ENCODE results near the gene ALCAM. TPM values are rescaled to one million over a fixed set of nuclear protein-coding genes. Genes with fewer than 3 reads are reported as not detected.
"Not testable (repeated sequence)": the region's sequence is repeated elsewhere in the genome, so short reads cannot be mapped to it uniquely, and the experiment has no call there.

The ALCAM gene
- total RNA-seq, 1 donor from 2014 or later = 3.5 TPM

DNA sequence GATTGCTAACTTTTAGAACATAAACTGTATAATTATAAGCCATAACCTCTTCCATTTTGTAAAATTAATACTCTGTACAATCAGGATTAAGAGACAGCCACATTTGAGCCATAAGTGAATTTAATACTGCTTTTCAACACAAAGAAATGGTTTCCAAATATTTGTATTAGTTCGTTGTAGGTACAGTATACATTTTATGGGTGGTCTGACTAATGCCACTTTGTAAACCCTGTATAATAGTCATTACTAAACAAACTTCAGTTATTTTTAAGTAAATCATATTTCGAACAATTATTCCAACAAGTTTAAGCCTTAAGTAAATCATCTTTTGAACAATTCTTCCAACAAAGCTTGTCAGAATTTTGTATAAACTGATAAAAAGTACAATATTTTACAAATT is 11.0 kb downstream of the ALCAM start:
- intact Hi-C loops (cut with micrococcal nuclease) = no loop called here
- no peak for DNase-seq
- ATAC-seq = no peak

DNA sequence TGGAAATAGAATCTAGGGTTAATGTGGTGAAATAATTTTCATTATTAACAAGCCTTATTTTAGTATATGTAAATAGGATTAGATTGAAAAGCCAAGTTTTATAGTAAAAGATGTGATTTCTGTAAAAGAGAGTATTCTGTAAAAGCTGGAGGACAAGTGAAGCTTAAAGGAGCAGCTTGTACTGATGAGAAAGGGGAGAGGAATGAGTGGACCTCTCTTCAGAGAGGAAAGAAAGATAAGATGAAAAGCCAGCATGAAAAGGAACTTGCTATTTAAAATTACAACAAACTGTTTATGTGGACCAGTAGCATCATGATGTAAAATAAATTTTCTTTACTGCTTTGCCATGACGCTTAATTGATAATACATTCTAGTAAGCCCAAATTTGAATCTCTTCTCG is 18.5 kb downstream of the ALCAM start:
- DNase-seq (no peak), ATAC-seq (no peak)
- intact Hi-C loops (cut with micrococcal nuclease) = no loop called here

DNA sequence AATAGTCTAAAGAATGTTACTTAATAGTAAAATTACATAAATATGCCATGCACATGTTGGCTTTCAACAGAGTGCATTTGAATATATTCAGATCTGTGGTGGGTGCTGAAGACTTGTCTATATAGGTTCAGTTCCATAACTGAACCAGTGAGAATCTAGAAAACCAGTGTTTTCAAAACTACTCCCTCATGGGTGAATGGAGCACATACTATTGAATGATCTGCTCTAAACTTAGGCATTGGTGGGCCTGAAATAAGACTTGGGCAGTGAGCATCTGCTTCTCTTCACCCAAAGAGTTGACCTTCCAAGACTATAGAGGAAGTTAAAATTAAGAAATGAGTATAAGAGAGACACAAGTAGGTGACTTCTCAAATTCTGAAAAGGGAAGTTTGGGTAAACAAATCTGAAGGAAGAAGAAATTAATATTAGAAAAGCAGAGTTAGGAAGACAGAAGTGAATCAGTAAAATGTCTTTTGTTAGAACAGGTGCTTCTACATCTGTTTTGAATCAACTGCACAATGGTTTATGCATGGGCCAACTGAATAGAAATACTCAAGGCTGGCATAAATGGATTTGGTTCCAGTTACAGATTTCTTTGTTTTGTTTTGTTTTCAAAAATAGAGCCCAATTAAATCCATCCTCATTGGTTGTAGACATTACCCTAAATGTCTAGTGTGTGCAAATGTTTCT is 19.3 kb downstream of the ALCAM start:
- intact Hi-C loops (cut with micrococcal nuclease) = no loop called here
- ATAC-seq (no peak), DNase-seq (no peak)

DNA sequence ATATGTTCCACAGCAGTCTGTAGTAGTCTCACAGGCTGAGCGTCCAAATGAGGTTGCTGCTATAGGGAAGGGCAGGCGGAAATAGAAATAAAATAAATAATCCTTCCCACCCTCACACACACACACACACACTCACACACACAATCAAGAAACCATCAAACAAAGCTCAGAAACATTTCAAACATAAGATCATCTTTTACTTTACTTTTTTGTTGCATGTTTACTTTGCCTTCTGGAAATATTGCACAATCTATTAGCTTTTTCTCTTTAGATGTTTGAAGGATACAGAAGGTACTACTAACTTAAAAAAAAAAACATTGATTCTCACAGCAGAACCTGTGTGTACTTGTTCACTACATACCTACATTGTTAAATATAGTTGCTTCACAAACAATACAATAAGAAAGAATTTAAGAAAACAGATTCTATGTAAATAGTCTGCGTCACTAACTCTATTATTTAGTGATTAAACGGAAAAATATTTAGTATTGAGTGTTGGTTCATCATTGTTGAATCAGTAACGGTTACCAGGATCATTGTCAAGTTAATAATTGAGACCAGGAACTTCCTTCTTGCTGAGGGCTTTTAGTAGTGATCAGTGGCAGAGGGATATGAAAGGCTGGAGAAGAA is 20.5 kb downstream of the ALCAM start:
- intact Hi-C loops (cut with micrococcal nuclease) = no loop called here
- DNase-seq (no peak), ATAC-seq (no peak)

DNA sequence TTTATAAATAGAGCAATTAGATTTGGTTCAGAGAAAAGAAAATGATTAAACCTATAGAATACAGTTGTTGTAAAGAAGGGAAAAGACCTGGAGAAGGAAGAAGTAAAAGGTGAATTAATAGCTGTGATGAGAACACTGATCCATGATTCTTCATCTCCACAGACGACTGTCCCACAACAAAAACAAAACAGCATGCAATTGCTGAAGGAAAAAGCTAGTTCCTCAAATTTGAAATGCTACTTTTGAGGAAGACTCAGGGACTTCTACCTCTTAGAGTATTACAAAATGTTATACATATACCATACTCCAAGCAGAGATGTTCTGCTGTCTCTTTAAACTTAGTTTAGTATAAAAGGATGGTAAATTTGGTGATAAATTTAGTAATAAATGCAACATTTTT is 21.5 kb downstream of the ALCAM start:
- intact Hi-C loops (cut with micrococcal nuclease) = no loop called here
- DNase-seq = no peak
- ATAC-seq = no peak

DNA sequence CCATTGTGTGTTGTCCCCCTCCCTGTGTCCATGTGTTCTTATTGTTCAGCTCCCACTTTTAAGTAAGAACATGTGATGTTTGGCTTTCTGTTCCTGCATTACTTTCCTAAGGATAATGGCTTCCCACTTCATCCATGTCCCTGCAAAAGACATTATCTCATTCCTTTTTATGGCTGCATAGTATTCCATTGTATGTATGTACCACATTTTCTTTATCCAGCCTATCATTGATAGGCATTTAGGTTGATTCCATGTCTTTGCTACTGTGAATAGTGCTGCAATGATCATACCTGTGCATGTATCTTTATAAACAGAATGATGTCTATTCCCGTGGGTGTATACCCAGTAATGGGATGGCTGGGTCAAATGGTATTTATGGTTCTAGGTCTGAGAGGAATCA is 23.1 kb downstream of the ALCAM start:
- ATAC-seq; intact Hi-C loops (cut with micrococcal nuclease); DNase-seq: not testable (repeated sequence)

DNA sequence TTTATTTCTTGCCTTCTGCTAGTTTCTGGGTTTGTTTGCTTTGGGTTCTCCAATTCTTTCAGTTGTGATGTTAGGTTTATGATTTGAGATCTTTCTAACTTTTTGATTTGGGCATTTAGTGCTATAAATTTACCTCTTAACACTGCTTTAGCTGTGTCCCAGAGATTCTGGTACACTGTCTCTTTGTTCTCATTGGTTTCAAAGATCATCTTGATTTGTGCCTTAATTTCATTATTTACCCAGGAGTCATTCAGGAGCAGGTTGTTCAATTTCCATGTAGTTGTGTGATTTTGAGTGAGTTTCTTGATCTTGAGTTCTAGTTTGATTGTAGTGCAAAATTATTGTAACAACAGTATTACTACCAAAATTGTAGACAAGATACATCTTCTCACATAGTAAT is 25.9 kb downstream of the ALCAM start:
- intact Hi-C loops (cut with micrococcal nuclease); DNase-seq; ATAC-seq: not testable (repeated sequence)

DNA sequence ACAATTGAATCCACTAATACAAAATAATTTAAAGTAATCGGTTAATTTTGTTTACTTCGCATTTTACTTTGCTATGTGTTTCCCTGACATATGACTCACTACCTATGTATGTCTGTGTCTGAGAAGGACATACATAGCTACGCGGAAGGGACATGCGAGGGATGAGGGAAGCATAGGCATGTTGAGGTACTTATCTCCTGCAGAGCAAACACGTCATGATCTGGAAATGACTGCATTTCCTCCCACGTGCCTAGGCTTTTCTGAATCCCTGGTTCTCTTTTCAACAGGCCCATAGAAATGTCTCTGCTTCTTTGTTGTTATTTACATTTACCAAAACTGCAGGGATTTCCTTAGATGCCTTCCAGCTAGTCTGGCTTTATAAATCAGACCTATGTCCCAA is 27.5 kb downstream of the ALCAM start:
- no peak for ATAC-seq
- intact Hi-C loops (cut with micrococcal nuclease) = no loop called here

DNA sequence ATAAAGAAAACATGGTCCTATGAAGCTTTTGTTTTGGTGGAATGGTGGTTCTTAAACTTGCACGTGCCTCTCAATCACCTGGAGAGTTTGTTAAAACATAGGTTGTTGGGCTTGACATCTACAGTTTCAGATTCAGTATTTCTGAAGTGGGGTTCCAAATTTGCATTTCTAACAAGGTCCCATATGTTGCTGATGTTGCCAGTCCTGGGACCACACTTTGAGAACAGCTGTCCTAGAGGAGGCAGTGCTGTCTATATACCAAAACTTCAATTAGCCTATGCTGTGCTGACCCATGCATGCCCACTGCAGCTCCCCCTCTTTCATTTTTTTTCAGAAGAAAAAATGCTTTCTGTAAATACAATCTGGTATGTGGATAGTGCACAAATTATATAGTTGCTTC is 31.3 kb downstream of the ALCAM start:
- no peak for ATAC-seq

More for the DNA sequence above, 27.5 kb downstream of the ALCAM start:
- DNase-seq = no peak

DNA sequence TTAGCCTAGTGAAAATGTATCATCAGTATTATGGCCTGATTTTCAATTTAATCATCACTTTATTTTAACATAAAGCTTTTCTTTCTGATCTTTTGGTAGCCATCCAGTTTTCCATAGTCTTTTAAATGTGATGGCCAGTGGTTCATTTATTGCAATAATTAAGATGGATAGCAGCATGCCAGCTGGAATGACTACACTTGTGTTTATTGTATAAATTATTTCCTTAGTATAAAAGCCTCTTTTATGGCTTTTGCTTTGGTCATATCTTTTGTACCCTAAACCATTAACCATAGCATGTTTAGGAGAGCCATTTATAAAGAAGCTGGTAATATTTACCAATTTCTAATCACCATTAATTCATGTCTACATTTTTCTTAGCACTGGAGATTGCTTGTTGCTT is 31.7 kb downstream of the ALCAM start:
- intact Hi-C loops (cut with micrococcal nuclease) = no loop called here
- ATAC-seq (no peak), DNase-seq (no peak)

More for the DNA sequence above, 31.3 kb downstream of the ALCAM start:
- intact Hi-C loops (cut with micrococcal nuclease) = no loop called here
- no peak for DNase-seq

DNA sequence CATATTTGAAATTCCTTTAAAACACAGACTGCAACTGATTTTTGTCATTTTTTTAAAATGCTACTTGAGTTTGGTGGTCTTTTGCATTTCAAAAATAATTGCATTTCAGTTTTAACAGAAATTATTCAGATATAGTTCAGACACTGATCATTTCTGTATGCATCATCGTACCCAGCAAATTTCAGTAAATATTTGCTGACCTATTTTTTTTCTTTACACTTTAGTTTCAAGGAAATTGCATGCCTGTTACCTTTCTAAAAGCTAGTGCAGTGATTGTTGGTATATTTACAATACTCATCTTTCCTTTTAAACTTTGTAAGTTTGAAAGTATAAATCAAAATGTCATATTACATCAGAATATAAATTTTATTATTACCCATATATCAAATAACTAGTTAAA is 32.4 kb downstream of the ALCAM start:
- no peak for DNase-seq
- intact Hi-C loops (cut with micrococcal nuclease) = no loop called here
- no peak for ATAC-seq

DNA sequence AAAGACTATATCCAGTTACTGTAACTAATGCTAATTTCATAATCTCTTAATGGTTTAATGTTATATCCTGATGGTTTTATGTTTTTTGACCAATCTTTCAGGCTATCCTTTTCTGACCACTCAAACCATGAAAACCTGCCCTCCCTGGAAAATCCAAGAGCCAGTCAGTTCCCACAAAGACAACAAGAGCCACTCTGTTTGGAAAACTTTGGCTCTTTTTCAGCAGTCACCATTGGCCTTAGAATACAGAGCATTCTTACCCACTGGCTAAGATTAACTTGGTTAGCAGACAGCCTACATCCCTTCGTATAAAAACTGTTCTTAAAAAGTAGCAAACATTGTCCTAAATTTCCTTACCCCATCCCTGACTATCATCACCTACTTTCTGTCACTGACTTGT is 32.9 kb downstream of the ALCAM start:
- ATAC-seq (no peak), DNase-seq (no peak)
- intact Hi-C loops (cut with micrococcal nuclease) = no loop called here

DNA sequence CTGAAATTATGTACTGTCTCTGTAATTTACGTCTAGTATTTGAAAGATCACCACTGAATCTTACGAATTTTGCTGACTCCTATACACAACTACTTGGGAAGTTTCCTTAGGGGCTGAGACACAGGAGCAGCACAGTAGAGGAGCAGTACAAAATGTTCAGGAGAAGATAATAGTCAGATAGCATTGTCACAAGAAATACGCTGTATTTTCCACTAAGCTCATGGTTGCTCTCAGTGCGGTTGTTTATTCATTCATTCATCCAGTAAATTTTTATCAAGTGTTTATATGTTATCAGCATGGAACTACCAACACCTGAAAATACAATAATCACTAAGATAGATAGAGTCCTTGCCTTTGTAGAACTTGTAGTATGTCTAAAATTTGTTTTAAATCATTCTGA is 34.5 kb downstream of the ALCAM start:
- no peak for DNase-seq
- ATAC-seq = no peak
- intact Hi-C loops (cut with micrococcal nuclease) = no loop called here

DNA sequence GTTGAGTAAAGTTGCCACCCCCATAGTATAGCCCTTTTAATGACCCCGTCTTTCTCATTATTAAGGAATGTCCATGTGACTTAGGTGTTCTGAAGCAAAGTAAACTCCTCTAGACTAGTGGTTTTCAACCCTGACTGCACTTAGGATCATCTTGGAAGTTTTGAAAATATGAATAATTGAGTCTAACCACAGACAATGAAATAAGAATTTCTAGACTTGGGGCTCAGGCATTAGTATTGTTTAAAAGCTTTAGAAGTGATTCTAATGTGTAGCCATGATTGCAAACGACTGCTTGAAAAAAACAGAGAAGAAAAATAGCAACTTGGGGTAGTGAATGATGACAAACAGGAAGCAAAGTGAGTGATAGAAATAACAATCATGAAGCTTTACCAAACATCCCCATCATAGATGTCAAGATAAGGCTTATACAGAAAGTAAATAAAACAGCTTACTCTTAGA is 35.0 kb downstream of the ALCAM start:
- DNase-seq = no peak
- no peak for ATAC-seq
- intact Hi-C loops (cut with micrococcal nuclease) = no loop called here

DNA sequence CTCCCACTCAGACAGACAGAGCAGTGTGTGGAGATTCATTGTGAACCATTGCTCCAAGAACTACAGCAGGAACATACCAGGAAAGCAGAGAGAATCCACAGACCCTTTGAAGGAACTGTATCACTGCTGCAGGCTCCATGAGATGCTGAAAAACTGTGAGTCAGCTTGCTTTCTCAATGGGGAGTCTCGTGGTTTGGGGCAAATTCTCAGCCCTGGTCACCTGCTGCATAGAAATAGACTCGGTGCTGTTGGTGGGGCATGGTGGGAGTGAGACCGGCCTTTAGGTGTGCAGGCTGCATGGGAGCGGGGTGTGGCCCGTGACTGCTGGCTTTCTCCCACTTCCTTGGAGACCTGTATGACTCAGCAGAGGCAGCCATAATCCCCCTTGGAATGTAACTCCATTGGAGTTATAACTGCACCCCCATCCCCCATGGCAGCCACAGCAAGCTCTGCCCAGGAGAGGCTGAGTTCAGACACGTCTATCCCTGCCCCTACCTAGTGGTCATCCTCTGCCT is 35.6 kb downstream of the ALCAM start:
- DNase-seq = no peak
- intact Hi-C loops (cut with micrococcal nuclease) = no loop called here
- ATAC-seq = no peak

DNA sequence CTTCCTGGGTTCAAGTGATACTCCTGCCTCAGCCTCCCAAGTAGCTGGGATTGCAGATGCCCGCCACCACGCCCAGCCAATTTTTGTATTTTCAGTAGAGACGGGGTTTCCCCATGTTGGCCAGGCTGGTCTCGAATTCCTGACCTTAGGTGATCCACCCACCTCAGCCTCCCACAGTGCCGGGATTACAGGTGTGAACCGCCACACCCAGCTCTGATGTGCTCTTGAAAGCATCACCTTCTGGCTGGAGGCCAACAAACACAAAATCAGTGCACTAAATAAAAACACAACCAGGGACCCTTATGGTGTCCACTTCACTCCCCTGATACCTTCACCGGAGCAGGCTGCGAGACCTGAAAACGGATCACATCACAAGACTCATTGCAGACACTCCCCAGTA is 36.3 kb downstream of the ALCAM start:
- DNase-seq; intact Hi-C loops (cut with micrococcal nuclease); ATAC-seq: not testable (repeated sequence)

DNA sequence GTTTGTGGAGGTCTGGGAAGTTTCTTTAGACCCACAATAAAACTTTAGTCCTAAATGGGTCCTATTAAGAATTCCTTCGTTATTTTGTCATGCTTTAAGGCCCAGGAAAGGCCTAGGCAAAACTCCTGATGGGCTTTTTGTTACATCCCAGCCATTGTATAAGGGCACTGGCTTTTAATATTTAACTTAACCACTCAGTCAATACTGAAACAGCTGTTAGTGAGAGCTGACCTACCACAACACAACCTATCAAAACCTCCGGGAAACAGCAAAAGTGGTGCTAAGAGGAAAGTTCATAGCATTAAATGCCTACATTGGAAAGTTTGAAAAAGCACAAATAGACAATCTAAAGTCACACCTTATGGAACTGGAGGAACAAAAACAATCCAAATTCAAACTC is 39.6 kb downstream of the ALCAM start:
- intact Hi-C loops (cut with micrococcal nuclease) = no loop called here
- DNase-seq (no peak), ATAC-seq (no peak)

DNA sequence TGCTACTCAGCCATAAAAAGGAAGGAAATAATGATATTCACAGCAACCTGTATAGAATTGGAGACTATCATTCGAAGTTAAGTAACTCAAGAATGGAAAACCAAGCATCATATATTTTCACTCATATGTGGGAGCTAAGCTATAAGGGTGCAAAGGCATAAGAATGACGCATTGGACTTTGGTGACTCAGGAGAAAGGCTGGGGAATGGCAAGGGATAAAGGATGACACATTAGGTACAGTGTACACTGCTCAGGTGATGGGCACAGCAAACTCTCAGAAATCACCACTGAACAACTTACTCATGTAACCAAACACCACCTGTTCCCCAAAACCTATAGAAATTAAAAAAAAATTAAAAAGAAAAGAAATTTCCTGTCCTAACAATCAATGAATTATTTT is 42.7 kb downstream of the ALCAM start:
- ATAC-seq (no peak), DNase-seq (no peak)
- intact Hi-C loops (cut with micrococcal nuclease) = no loop called here

DNA sequence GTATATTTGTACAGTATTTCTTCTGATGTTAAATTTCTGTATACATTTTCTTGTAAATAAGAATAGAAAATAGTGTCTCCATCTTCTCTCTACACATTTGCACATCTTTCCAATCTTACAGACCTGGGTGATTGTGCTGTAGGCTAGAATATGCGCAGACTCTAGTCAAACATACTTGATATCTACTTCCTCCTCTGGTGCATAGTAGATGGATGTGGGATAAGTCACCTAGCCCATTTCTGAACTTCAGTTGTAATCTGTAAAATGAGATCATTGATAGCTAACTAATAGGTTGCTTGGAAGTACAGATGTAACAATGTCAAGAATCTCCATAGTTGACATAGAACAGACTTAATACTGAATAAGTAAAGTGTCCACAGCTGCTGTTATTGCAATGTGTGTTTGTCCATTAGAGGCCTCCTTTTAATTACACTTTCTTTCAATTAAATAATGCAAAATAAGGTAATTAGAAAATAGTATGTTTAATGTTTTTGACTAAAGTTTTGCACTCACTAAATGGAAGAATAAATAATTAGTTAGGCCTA is 46.7 kb downstream of the ALCAM start:
- no peak for ATAC-seq
- intact Hi-C loops (cut with micrococcal nuclease) = no loop called here

DNA sequence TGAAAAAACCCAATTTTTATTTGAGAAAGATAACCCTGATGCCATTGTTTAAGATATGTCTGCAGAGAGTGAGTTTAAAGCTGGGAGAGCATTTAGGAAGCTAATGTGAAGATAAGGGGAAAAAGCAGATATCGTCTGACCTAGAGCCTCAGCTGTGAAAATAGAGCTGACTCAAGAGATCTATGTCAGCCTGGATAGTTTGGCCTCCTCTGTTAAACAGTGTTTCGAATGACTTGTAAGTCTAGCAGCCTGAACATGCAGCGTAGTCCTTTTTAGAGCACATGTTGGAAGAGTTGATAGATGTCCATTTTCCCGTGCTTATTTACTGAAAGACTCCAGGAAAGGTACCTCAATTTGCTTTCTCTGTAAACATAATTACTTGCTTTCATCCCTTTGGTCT is 48.1 kb downstream of the ALCAM start:
- DNase-seq = no peak
- no peak for ATAC-seq
- intact Hi-C loops (cut with micrococcal nuclease) = no loop called here

More for the DNA sequence above, 46.7 kb downstream of the ALCAM start:
- no peak for DNase-seq

DNA sequence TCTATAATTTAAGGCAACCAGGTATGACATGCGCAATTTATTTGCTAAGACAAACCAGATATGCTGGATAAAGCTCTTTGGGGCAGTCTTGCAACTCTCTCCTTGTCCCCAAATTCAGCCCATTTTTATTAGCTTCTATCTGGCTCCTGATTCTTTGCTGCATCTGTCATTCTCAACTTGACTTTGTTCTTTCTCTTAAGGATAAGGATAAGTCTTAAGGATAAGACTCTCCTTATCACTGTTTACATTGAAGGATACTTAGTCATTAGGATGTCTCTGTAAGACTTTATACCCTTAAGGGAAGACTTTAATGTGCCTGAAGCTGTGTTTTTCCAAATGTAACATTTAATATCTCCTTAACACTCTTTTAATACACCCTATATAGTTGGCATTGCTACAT is 49.2 kb downstream of the ALCAM start:
- intact Hi-C loops (cut with micrococcal nuclease) = no loop called here
- DNase-seq = no peak
- no peak for ATAC-seq
